GM18499 (cell line): ENCODE measurements around the gene UMODL1.
"Not testable (repeated sequence)": the region's sequence is repeated elsewhere in the genome, so short reads cannot be mapped to it uniquely, and the experiment has no call there.

Experiments used
- ATAC-seq: cut with Tn5 transposase; IDR thresholded peaks from one replicate; pipeline ENCODE4 v1.9.1; 2021; ENCODE audit warnings: moderate number of reproducible peaks; ENCODE audit not compliant: insufficient read depth, unreplicated experiment

The UMODL1 gene

DNA sequence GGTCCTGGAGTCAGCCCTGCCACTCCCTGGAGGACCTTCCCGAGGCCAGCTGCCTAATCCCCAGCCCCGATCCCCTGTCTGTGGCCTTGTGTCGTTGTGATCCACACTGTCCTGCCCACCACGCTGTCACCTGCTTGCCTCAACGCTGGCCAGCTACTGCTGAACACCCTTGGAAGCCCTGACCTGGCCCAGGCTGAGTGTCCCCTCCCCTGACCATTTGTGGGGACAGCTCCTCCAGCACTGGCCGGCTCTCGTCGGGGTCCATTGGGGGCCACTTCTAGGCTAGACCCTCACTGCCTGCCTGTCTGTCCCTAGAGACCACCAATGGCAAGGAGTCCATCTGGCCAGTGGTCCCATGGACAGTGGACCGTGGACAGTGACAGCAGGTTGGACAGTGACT is 12.0 kb upstream of the UMODL1 start:
- no peak for ATAC-seq

- ATAC-seq: no peak
Measured at GRCh38 chr21:42059721-42060120, 11.4 kb upstream of the UMODL1 start.

- no peak for ATAC-seq
Measured at GRCh38 chr21:42060166-42060565, 11.0 kb upstream of the UMODL1 start.

- ATAC-seq: no peak
Measured at GRCh38 chr21:42061195-42061985, 9.7 kb upstream of the UMODL1 start.

- no peak for ATAC-seq
Measured at GRCh38 chr21:42061986-42062235, 9.2 kb upstream of the UMODL1 start.

DNA sequence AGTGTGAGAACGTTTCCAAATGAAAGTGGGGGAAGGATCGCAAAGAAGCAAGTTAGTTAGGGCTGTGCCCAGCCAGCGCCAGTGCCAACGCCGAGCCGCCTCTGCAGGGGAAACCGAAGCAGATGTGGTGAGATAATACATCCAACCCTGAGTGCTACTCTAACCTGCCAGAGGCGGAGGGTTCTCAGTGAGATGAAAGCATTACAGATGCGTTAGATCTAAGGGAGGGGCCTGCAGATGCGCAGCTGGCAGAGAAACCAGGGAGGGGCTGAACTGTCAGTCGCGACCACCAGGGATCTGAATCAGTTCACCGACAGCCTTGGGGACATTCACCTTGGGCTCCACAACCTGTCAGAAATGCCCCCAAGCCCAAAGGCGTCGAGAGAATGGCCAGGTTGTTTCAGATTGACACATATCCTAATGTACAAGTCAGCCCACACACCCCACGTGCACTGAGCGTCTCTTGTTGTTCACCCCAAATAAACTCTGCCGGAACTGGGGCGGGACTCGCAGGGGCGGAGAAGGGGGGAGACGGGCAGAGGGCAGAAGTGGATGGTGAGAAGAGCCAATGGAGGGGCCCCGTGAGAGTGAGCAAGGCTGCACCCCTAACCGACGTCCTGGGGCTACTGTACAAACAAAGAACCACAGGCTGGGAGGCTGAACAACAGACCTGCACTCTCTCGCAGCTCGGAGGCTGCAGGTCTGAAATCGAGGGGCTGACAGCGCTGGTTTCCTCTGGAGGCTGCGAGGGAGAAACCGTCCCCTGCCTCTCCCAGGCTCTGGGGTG is 8.7 kb upstream of the UMODL1 start:
- no peak for ATAC-seq

GRCh38 chr21:42063191-42063570 is 7.9 kb upstream of the UMODL1 start:
- ATAC-seq: no peak

DNA sequence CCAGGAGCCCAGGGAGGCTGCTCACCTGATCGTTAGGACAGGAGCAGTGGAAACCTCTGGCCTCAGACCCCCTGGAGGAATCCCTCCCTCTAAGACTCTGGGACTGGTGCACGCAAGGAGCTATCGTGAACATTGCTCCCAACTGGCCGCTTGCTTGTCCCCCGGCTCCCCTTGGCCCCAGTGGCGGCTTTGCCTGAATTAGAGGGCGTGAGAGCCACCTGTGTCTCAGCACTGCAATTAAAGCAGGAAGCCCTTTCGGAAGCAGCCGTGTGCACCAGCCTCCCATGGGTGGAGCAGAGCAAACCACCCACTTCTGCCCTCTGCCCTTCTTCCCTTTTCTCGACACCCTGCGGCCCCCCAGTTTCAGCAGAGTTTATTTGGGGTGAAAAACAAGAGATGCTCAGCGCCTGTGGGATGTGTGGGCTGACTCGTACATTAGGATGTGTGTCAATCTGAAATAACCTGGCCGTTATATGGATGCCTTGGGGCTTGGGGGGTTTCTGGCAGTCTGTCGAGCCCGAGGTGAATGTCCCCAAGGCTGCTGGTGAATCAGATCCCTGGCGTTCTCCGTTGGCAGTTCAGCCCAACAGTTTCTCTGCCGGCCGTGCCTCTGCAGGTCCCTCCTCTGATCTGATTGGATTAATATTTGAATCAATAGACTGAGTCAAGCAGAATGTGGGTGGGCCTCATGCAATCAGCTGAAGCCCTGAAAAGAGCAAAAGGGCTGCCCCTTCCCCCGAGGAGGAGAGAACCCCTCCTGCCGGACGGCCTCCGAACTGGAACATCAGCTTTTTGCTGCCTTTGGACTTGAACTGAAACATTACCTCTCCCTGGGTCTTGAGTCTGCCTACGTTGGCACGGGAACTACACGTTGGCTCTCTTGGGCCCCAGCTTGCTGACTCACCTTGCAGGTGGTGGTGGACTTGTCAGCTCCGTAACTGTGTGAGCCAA is 7.3 kb upstream of the UMODL1 start:
- no peak for ATAC-seq

DNA sequence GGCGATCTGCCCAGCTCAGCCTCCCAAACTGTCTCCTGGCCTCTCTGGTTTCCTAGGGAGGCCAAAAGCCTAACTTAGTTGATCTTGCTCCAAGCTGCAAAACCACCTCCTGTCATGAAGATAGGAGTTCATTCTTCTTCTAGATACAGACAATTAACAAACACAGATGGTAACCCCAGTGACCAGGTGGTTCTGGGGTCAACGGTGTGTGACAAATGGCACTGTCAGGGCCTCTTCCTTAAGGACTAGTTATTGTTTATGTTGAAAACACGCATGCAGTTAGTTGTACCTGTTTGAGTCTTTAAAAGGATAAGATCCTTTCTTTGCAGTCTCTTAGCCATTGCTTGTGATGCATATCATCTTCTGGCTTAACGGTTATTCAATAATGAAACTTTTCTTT is 4.6 kb upstream of the UMODL1 start:
- ATAC-seq: no peak

DNA sequence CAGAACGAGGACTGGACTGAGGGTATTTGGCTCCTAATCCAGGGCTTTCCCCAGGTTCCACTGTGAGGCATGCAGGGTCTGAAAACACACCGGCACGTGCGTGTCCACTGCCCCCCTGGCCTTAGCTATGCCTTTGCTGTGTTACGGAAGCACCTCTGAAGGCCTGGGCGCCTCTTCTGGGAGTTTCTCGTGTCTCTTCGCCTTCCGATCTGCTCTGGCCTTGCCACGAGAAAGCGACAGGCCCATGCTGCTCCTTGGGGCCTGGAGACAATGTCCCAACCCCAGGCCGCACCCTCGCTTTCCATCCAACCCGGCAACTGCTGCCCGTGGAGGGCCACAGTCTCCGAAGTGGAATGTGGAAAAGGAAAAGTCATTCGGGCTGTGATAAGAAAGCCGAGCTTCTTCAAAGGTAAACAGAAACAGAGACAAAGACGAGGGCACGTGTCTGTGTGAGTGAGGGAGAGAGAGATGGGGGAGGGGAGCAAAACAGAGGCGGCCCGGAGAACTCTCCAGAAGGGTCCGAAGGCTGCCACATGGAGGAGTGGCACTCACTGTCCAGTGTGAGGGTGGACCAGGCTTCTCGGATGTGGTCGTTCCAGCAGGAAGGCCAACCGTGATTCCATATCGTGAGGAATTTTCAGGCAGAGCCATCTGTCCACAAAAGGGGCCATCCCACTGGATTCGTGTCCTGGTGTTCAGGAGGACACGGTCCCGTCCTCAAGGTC is 3.4 kb upstream of the UMODL1 start:
- ATAC-seq: no peak

- no peak for ATAC-seq
Measured at GRCh38 chr21:42068256-42068545, 2.9 kb upstream of the UMODL1 start.

DNA sequence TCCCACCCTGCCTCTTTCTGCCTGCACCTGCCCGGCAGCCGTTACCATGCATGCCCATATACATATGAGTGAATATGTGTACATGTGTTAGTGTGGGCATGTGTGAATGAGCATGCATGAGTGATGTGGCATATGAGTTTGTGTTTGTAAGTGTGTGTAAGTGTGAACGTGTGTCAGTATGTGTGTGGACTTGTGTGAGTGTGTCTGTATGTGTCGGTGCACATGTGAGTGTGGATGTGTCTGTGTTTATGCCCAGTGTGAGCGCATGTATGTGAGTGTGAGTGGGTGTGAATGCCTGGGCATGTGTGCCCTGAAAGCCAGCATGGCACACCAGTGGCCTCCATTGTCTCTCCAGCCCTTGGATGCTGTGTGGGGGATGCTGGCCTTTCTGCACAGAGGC is 2.5 kb upstream of the UMODL1 start:
- no peak for ATAC-seq

DNA sequence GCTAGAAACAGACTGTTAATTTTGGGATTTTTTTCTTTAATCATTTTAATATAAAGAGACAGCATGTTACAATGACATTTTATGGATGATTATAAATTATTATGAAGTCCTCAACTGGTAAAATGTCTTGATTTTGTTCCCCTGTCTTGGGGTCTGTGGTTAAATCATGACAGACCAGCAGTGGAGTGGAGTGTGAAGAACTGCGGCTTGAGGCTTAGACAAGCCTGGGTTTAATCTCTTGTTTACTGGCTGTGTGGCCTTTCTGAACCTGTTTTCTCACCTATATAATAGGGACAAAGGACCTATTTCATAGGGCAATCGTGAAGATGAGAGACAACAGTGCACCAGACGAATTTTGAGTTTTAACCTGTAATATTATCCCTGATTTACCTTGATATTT is 1.8 kb upstream of the UMODL1 start:
- no peak for ATAC-seq

GRCh38 chr21:42069843-42070242 is 1.3 kb upstream of the UMODL1 start:
- ATAC-seq: no peak

DNA sequence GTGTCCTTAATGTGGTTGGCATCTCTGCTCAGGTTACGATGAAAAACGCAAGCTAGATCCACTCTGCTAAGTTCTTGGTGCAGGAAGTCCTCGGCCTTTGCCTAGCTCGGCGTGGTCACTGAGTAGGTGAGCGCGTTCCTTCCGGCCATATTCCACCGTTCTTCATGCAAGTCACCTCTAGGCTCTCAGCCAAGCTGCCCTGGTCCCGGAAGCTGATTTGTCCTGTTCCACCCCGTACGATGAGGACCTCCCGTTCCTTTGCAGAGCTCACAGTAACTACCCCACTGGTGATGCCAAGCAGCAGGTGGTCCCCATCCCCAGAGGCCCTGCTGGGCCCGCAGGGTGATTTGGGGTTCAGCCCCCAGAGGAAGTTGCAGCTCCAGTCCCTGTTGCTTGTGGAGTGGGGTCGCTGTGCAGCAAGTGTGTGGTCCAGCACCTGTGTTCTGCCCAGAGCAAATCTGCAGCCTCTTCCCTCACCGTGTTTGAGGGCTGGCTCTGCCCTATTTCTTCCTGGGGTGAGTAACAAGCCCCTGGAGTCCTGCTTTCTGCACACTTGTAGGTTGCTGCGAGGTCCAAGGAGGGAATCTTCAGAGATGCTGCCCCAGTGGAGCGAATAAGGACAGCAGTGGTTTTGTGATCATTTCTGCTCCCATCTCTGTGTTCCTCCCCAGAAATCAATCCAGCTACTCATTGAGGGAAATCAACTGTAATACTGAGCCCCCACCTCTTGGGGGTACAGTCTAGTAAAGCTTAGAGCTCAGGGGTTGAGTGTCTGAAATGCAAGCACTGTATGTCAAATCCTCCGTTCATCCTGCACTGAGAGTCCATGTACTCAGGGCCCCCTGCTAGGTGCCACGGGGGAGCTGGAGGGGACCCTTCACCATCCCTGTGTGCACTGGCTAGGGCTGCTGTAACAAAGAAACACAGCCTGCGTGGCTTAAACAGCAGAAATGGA is 2.3 kb downstream of the UMODL1 start:
- no peak for ATAC-seq

- ATAC-seq: no peak
Measured at GRCh38 chr21:42075686-42076471, 4.8 kb downstream of the UMODL1 start.

DNA sequence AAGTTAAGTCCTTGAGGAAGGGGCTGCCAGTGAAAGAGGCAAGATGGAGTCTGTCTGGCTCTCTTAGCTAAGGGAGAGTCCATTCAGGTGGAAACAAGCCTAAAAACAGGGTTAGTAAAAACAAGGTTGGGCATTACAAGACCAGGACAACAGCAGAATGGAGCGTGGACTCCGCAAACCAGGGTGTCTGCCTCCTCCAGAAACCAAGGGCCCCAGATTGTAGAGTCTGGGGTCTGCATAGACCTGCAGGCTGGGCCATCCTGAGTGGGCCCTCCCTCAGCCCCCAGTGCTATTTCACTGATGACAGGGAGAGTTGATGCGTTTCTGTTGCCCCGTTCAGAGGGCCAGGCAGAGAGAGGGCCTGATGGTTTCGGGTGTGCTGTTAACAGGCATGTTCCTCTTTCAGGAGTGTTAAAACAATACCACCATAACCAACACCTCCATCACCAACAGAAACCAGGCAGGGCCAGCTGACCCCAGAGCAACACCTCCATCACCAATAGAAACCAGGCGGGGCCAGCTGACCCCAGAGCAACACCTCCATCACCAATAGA is 6.6 kb downstream of the UMODL1 start:
- peak; percentile 81 for ATAC-seq

- ATAC-seq: not testable (repeated sequence)
Measured at GRCh38 chr21:42078247-42079007, 7.3 kb downstream of the UMODL1 start.
